Astrocyte (in vitro differentiated cells and primary cell): Measurements from ENCODE around the gene PRSS21.

ENCODE experiments used
- EZH2 ChIP-seq: IDR thresholded peaks from 2 replicates; pipeline ENCODE4 v1.6.1; 2012; ENCODE audit warnings: mild to moderate bottlenecking, low read length, inconsistent platforms; ENCODE audit not compliant: insufficient read depth
- TF ChIP-seq, protein P1 (sequence below): IDR thresholded peaks from 2 replicates; pipeline ENCODE4 v1.5.1; 2011; ENCODE audit warnings: low read depth, mild to moderate bottlenecking, inconsistent platforms, low read length, moderate library complexity; ENCODE audit not compliant: insufficient read depth

GRCh38 chr16:2783581-2784357, 33.3 kb upstream of the PRSS21 start:
- TF ChIP-seq, protein P1, sequence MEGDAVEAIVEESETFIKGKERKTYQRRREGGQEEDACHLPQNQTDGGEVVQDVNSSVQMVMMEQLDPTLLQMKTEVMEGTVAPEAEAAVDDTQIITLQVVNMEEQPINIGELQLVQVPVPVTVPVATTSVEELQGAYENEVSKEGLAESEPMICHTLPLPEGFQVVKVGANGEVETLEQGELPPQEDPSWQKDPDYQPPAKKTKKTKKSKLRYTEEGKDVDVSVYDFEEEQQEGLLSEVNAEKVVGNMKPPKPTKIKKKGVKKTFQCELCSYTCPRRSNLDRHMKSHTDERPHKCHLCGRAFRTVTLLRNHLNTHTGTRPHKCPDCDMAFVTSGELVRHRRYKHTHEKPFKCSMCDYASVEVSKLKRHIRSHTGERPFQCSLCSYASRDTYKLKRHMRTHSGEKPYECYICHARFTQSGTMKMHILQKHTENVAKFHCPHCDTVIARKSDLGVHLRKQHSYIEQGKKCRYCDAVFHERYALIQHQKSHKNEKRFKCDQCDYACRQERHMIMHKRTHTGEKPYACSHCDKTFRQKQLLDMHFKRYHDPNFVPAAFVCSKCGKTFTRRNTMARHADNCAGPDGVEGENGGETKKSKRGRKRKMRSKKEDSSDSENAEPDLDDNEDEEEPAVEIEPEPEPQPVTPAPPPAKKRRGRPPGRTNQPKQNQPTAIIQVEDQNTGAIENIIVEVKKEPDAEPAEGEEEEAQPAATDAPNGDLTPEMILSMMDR = no peak
- no peak for TF ChIP-seq EZH2
